PFSK-1 (cell line): Measurements from ENCODE around the gene ZNF507.

Experiments used
- FOXP2 ChIP-seq: optimal IDR thresholded peaks from 2 replicates; pipeline ENCODE3; 2011; ENCODE audit warnings: borderline replicate concordance, control low read depth, inconsistent platforms; ENCODE audit not compliant: insufficient read depth; ENCODE audit errors: extremely low read length, extremely low read depth
- POLR2AphosphoS5 ChIP-seq: IDR thresholded peaks from 2 replicates; pipeline ENCODE4 v1.6.1; 2012; ENCODE audit warnings: low read depth, mild to moderate bottlenecking, control low read depth, low read length, moderate library complexity
- REST ChIP-seq, 2 experiments: IDR thresholded peaks; 2 replicates each; pipeline versions ENCODE4 v1.6.1 to v1.8.0; 2011 to 2012; ENCODE audit warnings: low read depth in 2 of 2, low read length in 2 of 2, control low read depth in 1 of 2, inconsistent platforms in 1 of 2, mild to moderate bottlenecking in 1 of 2, moderate library complexity in 1 of 2; ENCODE audit not compliant: insufficient read depth in 1 of 2
- SIN3A ChIP-seq: IDR thresholded peaks from 2 replicates; pipeline ENCODE4 v1.6.1; 2012; ENCODE audit warnings: mild to moderate bottlenecking, low read length, moderate library complexity, borderline replicate concordance; ENCODE audit not compliant: insufficient read depth
- TAF1 ChIP-seq: IDR thresholded peaks from 2 replicates; pipeline ENCODE4 v1.6.1; 2012; ENCODE audit warnings: low read length, control low read depth, borderline replicate concordance; ENCODE audit not compliant: insufficient read depth

DNA sequence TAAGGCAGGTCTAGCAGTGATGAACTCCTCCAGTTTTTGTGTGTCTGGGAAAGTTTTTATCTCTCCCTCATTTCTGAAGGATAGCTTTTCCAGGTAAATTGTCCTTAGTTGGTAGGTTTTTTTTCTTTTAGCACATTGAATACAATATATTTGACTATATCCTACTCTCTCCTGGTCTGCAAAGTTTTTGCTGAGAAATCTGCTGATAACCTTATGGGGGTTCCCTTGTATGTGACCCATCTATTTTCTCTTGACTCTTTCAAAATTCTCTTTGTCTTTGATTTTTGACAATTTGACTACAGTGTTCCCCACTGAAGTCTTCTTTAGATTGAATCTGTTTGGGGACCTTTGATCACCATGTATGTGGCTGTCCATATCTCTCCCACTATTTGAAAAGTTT is 42.6 kb upstream of the ZNF507 start:
- TF ChIP-seq REST (IDR thresholded peaks at IDR 0.05; ENCODE audit: insufficient read depth in 1 of 2, low read depth in 2 of 2, low read length in 2 of 2) (no peak), POLR2AphosphoS5 (no peak), FOXP2 (no peak), TAF1 (no peak), SIN3A (no peak)
